Measurements from ENCODE around the gene EFCAB8.
A peak's percentile ranks its signal among the peaks of the same experiment; 100 is the strongest.

The EFCAB8 gene

DNA sequence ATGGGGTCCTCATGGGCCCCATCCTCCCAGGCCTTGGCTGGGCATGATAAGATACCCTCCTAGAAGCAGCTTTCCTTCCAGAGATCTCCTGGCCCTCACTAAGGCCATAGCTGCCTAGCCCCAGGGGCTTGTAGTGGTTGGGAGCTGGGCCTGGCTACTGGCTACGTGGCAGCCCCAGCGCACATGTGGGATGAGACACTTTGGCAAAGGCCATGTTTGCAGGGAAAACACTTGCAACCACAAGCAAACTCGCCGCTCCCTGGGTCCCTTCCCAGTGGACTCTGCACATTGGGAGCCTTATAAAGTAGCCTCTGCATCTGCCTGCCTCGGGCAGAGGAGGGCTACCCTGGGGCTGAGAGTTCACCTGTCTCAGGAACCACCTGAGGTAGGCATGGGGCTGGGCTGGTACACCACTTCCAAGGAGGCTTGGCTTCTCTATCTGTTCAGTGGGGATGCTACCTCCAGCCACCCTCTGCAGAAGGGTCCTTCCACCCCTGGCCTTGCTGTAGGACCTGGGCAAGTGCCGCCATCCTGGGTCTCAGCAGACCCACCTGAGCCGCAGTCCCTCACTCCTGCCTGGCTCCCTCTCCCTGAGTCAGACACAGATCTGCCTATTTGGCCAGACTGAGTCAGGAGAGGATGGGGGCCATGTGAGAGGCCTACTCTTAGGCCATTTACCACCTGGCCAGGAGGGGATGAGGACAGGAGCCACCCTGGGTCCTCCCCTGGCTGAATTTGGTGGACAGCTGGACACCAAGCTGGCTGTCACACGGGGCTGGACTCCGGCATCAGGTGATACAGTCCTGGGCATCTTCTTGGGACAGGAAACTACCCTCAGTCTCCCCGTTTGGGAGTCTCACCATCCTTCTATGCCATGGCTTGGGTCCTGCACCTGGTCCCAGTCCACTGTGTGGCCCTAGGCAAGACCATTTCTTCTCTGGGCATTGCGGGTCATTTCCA, 148.9 kb downstream of the EFCAB8 start, which contains the start of gene BPIFB2:
BPIFB2 (plus strand) TSS at position 329 of the 960 bp plus-strand sequence. CDS start 871 bp downstream, outside the sequence.
- no peak for DNase-seq (ENCODE audit: low spot score)

DNA sequence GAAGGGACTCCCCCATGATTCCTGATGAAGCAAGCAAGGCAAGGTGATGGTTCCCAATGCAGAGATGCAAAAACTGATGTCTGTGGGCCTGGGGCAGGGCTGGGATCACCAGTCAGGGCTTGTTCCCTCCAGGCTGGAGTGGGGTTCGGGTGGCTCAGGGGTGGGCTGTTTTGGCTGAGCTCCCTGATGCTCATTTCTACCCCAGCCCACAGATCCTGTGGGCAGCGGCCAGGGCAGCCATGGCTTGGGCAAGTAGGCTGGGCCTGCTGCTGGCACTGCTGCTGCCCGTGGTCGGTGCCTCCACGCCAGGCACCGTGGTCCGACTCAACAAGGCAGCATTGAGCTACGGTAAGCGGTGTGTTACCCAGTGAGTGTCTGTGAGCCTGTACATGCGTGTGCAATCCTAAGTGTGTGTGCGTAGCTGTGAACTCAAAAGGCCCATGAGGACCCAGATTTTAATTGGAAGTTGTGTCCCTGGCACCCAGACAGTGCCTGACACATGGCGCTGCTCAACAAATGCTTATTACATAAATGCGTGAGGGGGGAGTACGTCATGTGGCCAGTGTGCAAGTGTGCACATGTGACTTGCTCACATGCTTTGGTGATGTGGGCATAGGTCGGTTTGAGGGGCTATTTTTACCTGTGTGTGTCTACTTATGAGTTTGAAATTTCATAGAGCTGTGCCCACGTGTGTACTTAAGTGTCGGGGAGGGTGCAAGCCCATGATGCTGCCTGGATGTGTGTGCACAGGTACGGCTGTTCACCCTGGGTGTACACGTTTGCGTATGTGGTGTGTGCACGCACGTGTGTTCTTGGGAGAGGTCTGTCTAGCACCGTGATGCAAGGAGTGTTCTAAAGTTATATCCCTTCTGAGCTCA, 149.9 kb downstream of the EFCAB8 start:
- DNase-seq (ENCODE audit: low spot score) = no peak

DNA sequence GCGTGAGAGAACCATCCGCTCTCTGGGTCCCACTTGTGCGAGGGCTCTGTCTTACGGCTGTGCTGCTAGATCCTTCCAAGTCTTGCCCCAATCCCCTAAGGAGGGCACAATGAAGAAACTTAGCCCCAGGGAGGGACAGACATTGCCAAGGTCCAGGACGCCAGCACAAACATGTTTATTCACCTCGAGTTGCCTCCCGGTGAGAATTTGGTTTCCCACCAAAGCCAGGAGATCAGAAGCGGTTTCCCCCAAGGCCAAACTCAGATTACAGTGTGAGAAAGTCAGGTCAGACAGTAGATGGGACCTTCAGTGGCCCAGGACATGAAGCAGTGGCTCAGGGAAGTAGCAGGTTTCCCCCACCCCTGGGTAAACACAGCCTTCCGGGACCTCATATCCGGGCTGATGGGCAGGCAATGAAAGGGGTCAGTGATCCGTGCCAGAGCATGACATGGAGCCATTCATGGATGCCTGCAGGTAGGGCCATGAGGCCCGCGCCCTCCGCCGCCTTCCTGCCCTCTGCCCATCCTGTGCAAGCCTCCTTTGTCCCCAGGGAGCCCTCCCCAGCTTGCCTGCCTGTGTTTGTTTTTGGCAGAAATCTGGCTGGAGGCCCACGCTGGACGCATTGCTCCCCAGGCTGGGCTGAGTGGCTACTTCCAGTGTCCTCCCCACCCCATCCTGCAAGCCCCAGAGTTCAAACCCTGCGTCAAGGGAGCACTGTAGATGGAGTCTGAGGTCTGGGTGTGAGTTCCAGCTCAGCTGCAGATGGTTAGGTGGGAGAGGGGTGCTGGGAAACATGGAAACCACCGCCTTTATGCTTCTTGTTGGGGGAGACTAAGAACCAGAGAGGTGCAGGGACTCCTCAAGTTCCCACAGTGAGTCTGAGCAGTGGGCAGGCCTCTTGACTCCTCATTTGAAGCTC, 150.8 kb downstream of the EFCAB8 start:
- peak; percentile 70 for DNase-seq (ENCODE audit: low spot score)

DNA sequence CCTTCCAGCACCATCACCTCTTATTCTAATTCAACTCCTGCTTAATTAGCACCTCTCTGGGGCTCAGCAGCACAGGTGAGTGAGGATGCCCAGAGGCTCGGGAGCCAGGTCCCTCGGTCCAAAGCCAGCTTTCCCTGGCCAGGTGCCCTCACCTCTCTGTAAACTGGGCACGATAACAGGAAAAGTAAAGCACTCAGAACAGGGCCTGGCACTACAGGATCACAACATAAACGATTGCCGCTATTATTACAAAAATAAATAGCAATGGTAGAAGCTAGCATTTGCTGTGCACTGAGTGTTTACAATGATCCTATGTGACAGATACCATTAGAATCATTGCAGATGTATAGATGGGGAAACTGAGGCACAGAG, 151.4 kb downstream of the EFCAB8 start:
- DNase-seq (ENCODE audit: low spot score) = no peak

DNA sequence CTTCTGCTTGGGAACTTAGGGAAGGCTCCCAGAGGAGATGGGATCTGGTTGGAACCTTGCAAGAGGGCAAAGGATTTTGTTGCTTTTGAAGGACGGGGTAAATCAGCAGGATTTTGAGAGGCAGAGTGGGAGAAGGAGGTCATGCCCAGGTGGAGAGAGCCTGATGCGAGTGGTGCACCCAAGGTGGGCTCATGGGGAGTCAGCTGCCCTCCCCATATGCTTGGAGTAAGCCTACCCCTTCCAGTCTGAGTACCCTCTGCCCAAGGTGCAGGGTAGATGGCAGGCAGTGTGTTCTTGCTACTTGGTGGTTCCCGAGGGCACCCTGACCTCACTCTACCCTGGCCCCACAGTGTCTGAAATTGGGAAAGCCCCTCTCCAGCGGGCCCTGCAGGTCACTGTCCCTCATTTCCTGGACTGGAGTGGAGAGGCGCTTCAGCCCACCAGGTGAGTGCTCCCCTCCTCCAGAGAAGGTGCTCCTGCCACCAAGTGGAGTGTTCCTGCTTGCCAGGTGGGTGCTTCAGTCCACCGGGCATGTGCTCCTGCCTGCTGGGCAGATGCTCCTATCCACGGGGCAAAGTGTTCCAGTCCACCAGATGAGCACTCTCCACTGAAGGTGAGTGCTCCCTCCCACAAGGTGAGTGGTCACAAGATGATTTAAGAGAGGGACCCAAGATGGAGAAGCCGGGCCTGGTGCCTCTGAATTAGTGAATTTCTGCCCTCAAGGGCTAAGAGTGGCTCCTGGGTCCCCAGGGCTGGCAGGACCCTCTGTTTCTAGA, 152.1 kb downstream of the EFCAB8 start:
- no peak for DNase-seq (ENCODE audit: low spot score)
